ENCODE results near the gene CALHM3.

Gene CALHM3

DNA sequence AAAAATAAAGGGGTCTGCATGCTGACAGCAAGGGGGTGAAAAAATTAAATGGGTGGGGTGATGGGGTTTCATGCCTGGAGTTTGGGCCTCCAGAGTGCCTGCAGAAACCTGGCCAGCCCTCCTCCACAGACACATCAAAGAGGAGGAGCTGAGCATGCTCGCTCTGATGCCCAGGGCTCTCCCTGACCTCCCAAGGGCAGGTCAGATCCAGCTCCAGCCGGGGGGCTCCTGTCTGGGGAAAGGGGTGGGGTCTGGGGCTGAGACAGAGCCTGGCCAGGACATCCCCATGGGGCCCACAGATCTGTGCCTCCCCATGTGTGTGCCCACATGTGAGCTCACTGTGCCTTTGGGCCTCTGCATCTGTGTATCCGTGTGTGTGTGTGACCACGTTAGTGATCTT lies 19.4 kb downstream of the CALHM3 start:
- Histone ChIP-seq H3K27ac (ENCODE audit: low read depth, low read length) (no peak overlapping the region), H3K9ac (ENCODE audit: low read length in 5 of 5) (no peak overlapping the region), H3K9me3 (ENCODE audit: control insufficient read depth in 5 of 5, low read length in 5 of 5) (no peaks in the 10 kb centered on the region), H3K4me1 (ENCODE audit: control insufficient read depth in 5 of 5, insufficient read depth in 5 of 5, low read length in 5 of 5) (no peaks in the 10 kb centered on the region), H3K4me3 (ENCODE audit: low read depth in 1 of 5, low read length in 5 of 5) (no peak overlapping the region), H3K36me3 (ENCODE audit: control insufficient read depth in 5 of 5, insufficient read depth in 5 of 5, low read length in 5 of 5) (no peaks in the 10 kb centered on the region), H3K27me3 (ENCODE audit: control insufficient read depth in 5 of 5, insufficient read depth in 4 of 5, low read length in 5 of 5) (peaks cover 0 to 3% (median 0%) of the 10 kb centered on the region in 5 donors)

- Histone ChIP-seq H3K27ac (ENCODE audit: low read depth, low read length) (no peak within 1 kb of the TSS), H3K9me3 (ENCODE audit: control insufficient read depth in 5 of 5, low read length in 5 of 5) (no peaks in the 10 kb centered on the region), H3K9ac (ENCODE audit: low read length in 5 of 5) (no peak within 1 kb of the TSS)
Measured at GRCh38 chr10:103458720-103459119, 20.3 kb downstream of the CALHM3 start, which contains the start of gene CALHM1. Gene CALHM1, minus strand, starts transcription at chr10:103458900. Its CDS starts 149 bp downstream, at chr10:103458751.

GRCh38 chr10:103457896-103458583 lies 21.0 kb downstream of the CALHM3 start:
- Histone ChIP-seq H3K9ac (ENCODE audit: low read length in 5 of 5) (no peak overlapping the region), H3K27ac (ENCODE audit: low read depth, low read length) (no peak overlapping the region), H3K27me3 (ENCODE audit: control insufficient read depth in 5 of 5, insufficient read depth in 4 of 5, low read length in 5 of 5) (peaks cover 0 to 3% (median 0%) of the 10 kb centered on the region in 5 donors), H3K4me1 (ENCODE audit: control insufficient read depth in 5 of 5, insufficient read depth in 5 of 5, low read length in 5 of 5) (peaks cover 0 to under 1% (median 0%) of the 10 kb centered on the region in 5 donors), H3K4me3 (ENCODE audit: low read depth in 1 of 5, low read length in 5 of 5) (no peak overlapping the region), H3K36me3 (ENCODE audit: control insufficient read depth in 5 of 5, insufficient read depth in 5 of 5, low read length in 5 of 5) (no peaks in the 10 kb centered on the region), H3K9me3 (ENCODE audit: control insufficient read depth in 5 of 5, low read length in 5 of 5) (no peaks in the 10 kb centered on the region)

More at GRCh38 chr10:103458720-103459119, 20.3 kb downstream of the CALHM3 start, which contains the start of gene CALHM1:
- no peak within 1 kb of the TSS for H3K4me3 ChIP-seq (ENCODE audit: low read depth in 1 of 5, low read length in 5 of 5)
- no peaks in the 10 kb centered on the region for H3K36me3 ChIP-seq (ENCODE audit: control insufficient read depth in 5 of 5, insufficient read depth in 5 of 5, low read length in 5 of 5)
- peaks cover 0 to 3% (median 0%) of the 10 kb centered on the region in 5 donors for H3K27me3 ChIP-seq (ENCODE audit: control insufficient read depth in 5 of 5, insufficient read depth in 4 of 5, low read length in 5 of 5)
- H3K4me1 ChIP-seq (ENCODE audit: control insufficient read depth in 5 of 5, insufficient read depth in 5 of 5, low read length in 5 of 5) = no peaks in the 10 kb centered on the region

GRCh38 chr10:103457176-103457712 lies 21.8 kb downstream of the CALHM3 start:
- peaks cover 0 to 9% (median 0%) of the 10 kb centered on the region in 5 donors for H3K27me3 ChIP-seq (ENCODE audit: control insufficient read depth in 5 of 5, insufficient read depth in 4 of 5, low read length in 5 of 5)
- H3K36me3 ChIP-seq (ENCODE audit: control insufficient read depth in 5 of 5, insufficient read depth in 5 of 5, low read length in 5 of 5) = no peaks in the 10 kb centered on the region
- no peak overlapping the region for H3K4me3 ChIP-seq (ENCODE audit: low read depth in 1 of 5, low read length in 5 of 5)
- no peak overlapping the region for H3K9ac ChIP-seq (ENCODE audit: low read length in 5 of 5)
- no peaks in the 10 kb centered on the region for H3K9me3 ChIP-seq (ENCODE audit: control insufficient read depth in 5 of 5, low read length in 5 of 5)
- no peak overlapping the region for H3K27ac ChIP-seq (ENCODE audit: low read depth, low read length)
- peaks cover 2 to 9% (median 8%) of the 10 kb centered on the region in 5 donors for H3K4me1 ChIP-seq (ENCODE audit: control insufficient read depth in 5 of 5, insufficient read depth in 5 of 5, low read length in 5 of 5)

DNA sequence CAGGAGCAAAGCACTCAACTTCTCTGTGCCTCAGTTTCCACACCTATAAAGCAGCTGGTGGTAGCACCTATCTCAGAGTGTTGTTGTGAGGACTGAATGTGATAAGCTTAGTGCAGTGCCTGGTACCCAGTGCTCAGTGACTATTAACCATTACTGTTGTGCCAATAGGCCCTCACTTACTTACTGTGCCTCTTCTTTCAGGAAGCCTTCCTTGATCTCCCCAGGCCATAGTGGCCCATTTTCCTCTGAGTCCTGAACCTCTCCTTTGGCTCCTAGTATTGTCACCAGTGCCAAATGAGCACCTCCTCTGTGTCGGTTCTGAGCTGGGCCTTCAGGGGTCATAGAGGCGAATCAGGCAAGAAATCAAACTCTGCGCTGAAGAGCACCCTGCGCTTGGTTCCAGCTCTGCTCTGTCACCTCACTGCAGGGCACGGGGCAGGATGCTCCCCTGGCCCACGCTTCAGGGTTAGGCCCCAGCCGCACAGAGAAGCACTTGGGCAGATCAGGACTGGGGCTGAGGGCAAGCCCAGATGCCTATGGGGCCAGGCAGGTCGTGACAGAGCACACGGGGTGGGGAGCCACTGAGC lies 22.9 kb downstream of the CALHM3 start:
- Histone ChIP-seq H3K4me1 (ENCODE audit: control insufficient read depth in 5 of 5, insufficient read depth in 5 of 5, low read length in 5 of 5) (peaks cover 2 to 19% (median 15%) of the 10 kb centered on the region in 5 donors), H3K4me3 (ENCODE audit: low read depth in 1 of 5, low read length in 5 of 5) (no peak overlapping the region), H3K9ac (ENCODE audit: low read length in 5 of 5) (no peak overlapping the region), H3K27me3 (ENCODE audit: control insufficient read depth in 5 of 5, insufficient read depth in 4 of 5, low read length in 5 of 5) (peaks cover 0 to 18% (median 0%) of the 10 kb centered on the region in 5 donors), H3K9me3 (ENCODE audit: control insufficient read depth in 5 of 5, low read length in 5 of 5) (no peaks in the 10 kb centered on the region), H3K27ac (ENCODE audit: low read depth, low read length) (no peak overlapping the region), H3K36me3 (ENCODE audit: control insufficient read depth in 5 of 5, insufficient read depth in 5 of 5, low read length in 5 of 5) (no peaks in the 10 kb centered on the region)

- H3K4me3 ChIP-seq (ENCODE audit: low read depth in 1 of 5, low read length in 5 of 5) = no peak overlapping the region
- no peaks in the 10 kb centered on the region for H3K9me3 ChIP-seq (ENCODE audit: control insufficient read depth in 5 of 5, low read length in 5 of 5)
- H3K36me3 ChIP-seq (ENCODE audit: control insufficient read depth in 5 of 5, insufficient read depth in 5 of 5, low read length in 5 of 5) = peaks cover 0 to 6% (median 0%) of the 10 kb centered on the region in 5 donors
- no peak overlapping the region for H3K9ac ChIP-seq (ENCODE audit: low read length in 5 of 5)
- H3K27ac ChIP-seq (ENCODE audit: low read depth, low read length) = no peak overlapping the region
- H3K27me3 ChIP-seq (ENCODE audit: control insufficient read depth in 5 of 5, insufficient read depth in 4 of 5, low read length in 5 of 5) = peaks cover 0 to 23% (median 0%) of the 10 kb centered on the region in 5 donors
- H3K4me1 ChIP-seq (ENCODE audit: control insufficient read depth in 5 of 5, insufficient read depth in 5 of 5, low read length in 5 of 5) = peaks cover 2 to 29% (median 23%) of the 10 kb centered on the region in 5 donors
Measured at GRCh38 chr10:103455235-103455634, 23.8 kb downstream of the CALHM3 start.

- no peaks in the 10 kb centered on the region for H3K9me3 ChIP-seq (ENCODE audit: control insufficient read depth in 5 of 5, low read length in 5 of 5)
Measured at GRCh38 chr10:103454026-103454425, 25.0 kb downstream of the CALHM3 start.

GRCh38 chr10:103452506-103453230 lies 26.4 kb downstream of the CALHM3 start:
- peak overlapping the region; percentile 92 for H3K27ac ChIP-seq (ENCODE audit: low read depth, low read length)
- peak overlapping the region in 3 of 5 donors; percentile 56 to 90 (median 75) for H3K9ac ChIP-seq (ENCODE audit: low read length in 5 of 5)
- H3K4me3 ChIP-seq (ENCODE audit: low read depth in 1 of 5, low read length in 5 of 5) = peak overlapping the region in 4 of 5 donors; percentile 67 to 91 (median 84)
- peaks cover 0 to 26% (median 17%) of the 10 kb centered on the region in 5 donors for H3K36me3 ChIP-seq (ENCODE audit: control insufficient read depth in 5 of 5, insufficient read depth in 5 of 5, low read length in 5 of 5)
- H3K27me3 ChIP-seq (ENCODE audit: control insufficient read depth in 5 of 5, insufficient read depth in 4 of 5, low read length in 5 of 5) = peaks cover 0 to 30% (median 0%) of the 10 kb centered on the region in 5 donors
- H3K9me3 ChIP-seq (ENCODE audit: control insufficient read depth in 5 of 5, low read length in 5 of 5) = no peaks in the 10 kb centered on the region
- peaks cover 11 to 51% (median 47%) of the 10 kb centered on the region in 5 donors for H3K4me1 ChIP-seq (ENCODE audit: control insufficient read depth in 5 of 5, insufficient read depth in 5 of 5, low read length in 5 of 5)

More at GRCh38 chr10:103454026-103454425, 25.0 kb downstream of the CALHM3 start:
- H3K36me3 ChIP-seq (ENCODE audit: control insufficient read depth in 5 of 5, insufficient read depth in 5 of 5, low read length in 5 of 5) = peaks cover 0 to 18% (median 10%) of the 10 kb centered on the region in 5 donors
- peaks cover 0 to 30% (median 0%) of the 10 kb centered on the region in 5 donors for H3K27me3 ChIP-seq (ENCODE audit: control insufficient read depth in 5 of 5, insufficient read depth in 4 of 5, low read length in 5 of 5)
- H3K27ac ChIP-seq (ENCODE audit: low read depth, low read length) = no peak overlapping the region
- no peak overlapping the region for H3K9ac ChIP-seq (ENCODE audit: low read length in 5 of 5)
- no peak overlapping the region for H3K4me3 ChIP-seq (ENCODE audit: low read depth in 1 of 5, low read length in 5 of 5)
- peaks cover 9 to 41% (median 35%) of the 10 kb centered on the region in 5 donors for H3K4me1 ChIP-seq (ENCODE audit: control insufficient read depth in 5 of 5, insufficient read depth in 5 of 5, low read length in 5 of 5)

- H3K4me3 ChIP-seq (ENCODE audit: low read depth in 1 of 5, low read length in 5 of 5) = peak within 1 kb of the TSS; percentile 67 to 91 (median 87)
- peaks cover 0 to 30% (median 0%) of the 10 kb centered on the region in 5 donors for H3K27me3 ChIP-seq (ENCODE audit: control insufficient read depth in 5 of 5, insufficient read depth in 4 of 5, low read length in 5 of 5)
- peak within 1 kb of the TSS; percentile 92 for H3K27ac ChIP-seq (ENCODE audit: low read depth, low read length)
- H3K36me3 ChIP-seq (ENCODE audit: control insufficient read depth in 5 of 5, insufficient read depth in 5 of 5, low read length in 5 of 5) = peaks cover 0 to 33% (median 24%) of the 10 kb centered on the region in 5 donors
- peaks cover 13 to 58% (median 54%) of the 10 kb centered on the region in 5 donors for H3K4me1 ChIP-seq (ENCODE audit: control insufficient read depth in 5 of 5, insufficient read depth in 5 of 5, low read length in 5 of 5)
- H3K9me3 ChIP-seq (ENCODE audit: control insufficient read depth in 5 of 5, low read length in 5 of 5) = no peaks in the 10 kb centered on the region
- H3K9ac ChIP-seq (ENCODE audit: low read length in 5 of 5) = peak within 1 kb of the TSS; percentile 51 to 90 (median 57)
Measured at GRCh38 chr10:103451831-103452505, 27.1 kb downstream of the CALHM3 start, which contains the start of gene CALHM2. Gene CALHM2, minus strand, starts transcription at chr10:103452370. Its CDS starts 2,429 bp downstream, at chr10:103449941.
